Measurements from ENCODE around the gene CEMIP2.

CEMIP2 gene

GRCh38 chr9:71763832-71764231, 4.5 kb downstream of the CEMIP2 start:
- H3K27ac ChIP-seq, result peak overlapping the region; percentile 84
- no peak for TF ChIP-seq CTCF (conservative IDR thresholded peaks at IDR 0.05)

GRCh38 chr9:71762900-71763653, 5.2 kb downstream of the CEMIP2 start:
- H3K27ac ChIP-seq, result peak overlapping the region; percentile 84
- TF ChIP-seq CTCF (conservative IDR thresholded peaks at IDR 0.05), result no peak

- H3K27ac ChIP-seq, result peak overlapping the region; percentile 84; the same call in 1 of the 2 replicates
- TF ChIP-seq CTCF (conservative IDR thresholded peaks at IDR 0.05), result no peak
These were observed 6.4 kb downstream of the CEMIP2 start for GRCh38 chr9:71761938-71762353.

GRCh38 chr9:71760901-71761300, 7.4 kb downstream of the CEMIP2 start:
- peak overlapping the region; percentile 98; the same call in 1 of the 2 replicates for H3K27ac ChIP-seq
- TF ChIP-seq CTCF (conservative IDR thresholded peaks at IDR 0.05), result no peak

GRCh38 chr9:71758785-71759184, 9.5 kb downstream of the CEMIP2 start:
- TF ChIP-seq CTCF (conservative IDR thresholded peaks at IDR 0.05), result no peak
- H3K27ac ChIP-seq, result peak overlapping the region; percentile 98

- no peak for TF ChIP-seq CTCF (conservative IDR thresholded peaks at IDR 0.05)
- peak overlapping the region; percentile 98 for H3K27ac ChIP-seq
These were observed 10.0 kb downstream of the CEMIP2 start for GRCh38 chr9:71758277-71758676.

GRCh38 chr9:71756753-71757152, 11.6 kb downstream of the CEMIP2 start:
- H3K27ac ChIP-seq, result peak overlapping the region; percentile 98
- no peak for TF ChIP-seq CTCF (conservative IDR thresholded peaks at IDR 0.05)

Data from VCaP (cell line).